ENCODE data around the gene ADGRG2.

ADGRG2 gene

GRCh38 chrX:19121898-19122640, at the start of gene ADGRG2:
Gene ADGRG2, minus strand, starts transcription at chrX:19122468. Its CDS starts 53,634 bp downstream, at chrX:19068834.
- peak; percentile 60 for DNase-seq

DNA sequence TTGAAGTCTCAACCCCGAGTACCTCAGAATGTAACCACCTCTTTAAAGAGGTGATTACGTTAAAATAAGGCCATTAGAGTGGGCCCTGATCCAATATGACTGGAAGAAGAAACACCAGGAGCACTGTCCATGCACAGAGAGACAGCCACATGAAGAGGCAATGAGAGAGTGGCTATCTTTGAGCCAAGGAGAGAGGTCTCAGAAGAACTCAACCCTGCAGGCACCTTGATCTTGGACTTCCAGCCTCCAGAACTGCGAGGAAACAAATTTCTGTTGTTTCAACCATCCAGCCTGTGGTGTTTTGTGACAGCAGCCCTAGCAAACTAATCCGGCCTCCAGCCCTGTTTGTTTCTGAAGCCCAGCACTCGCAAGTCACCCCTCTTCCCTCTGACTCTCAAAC, 46.3 kb upstream of the ADGRG2 start:
- no peak for DNase-seq

DNA sequence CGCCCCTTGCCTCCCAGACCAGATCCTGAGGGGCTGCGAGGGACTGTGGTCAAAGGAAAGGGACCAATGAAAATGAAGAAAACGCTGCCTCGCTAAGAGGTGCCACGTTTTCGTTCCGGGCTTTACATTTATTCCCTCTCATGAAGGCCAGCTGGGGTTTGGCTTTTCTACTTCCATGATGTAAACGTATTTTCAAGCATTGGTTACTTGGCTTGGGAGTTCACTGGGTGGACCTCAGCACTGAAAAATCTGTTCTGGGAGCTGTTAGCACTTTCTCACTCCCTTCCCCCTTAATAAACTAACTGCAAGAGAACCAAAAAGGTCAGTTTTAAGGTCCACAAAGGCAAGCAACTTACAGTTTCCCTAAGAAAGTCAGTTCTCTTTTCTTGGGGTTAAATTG, 40.6 kb upstream of the ADGRG2 start:
- DNase-seq: no peak

DNA sequence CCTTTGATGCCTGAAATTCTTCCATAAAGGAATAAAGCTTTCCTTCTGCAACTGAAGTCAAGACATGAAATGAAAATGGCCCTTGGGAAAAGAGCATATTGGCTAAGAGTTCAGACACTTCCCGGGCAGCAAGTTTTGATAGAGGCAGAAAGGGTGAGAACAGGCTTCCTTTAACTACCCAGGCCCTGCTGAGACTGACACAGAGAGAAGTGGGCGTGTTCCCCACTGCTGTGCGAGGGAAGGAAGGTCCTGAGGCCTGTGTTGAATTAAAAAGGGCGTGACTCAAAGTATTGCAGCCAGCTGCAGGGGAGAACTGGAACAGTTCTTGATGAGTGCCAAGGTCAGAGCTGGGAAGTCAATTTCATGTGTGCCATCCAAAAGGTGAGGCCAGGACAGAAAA, 33.9 kb upstream of the ADGRG2 start:
- DNase-seq: no peak

- no peak for DNase-seq
Measured at GRCh38 chrX:19152762-19153161, 30.5 kb upstream of the ADGRG2 start.

- no peak for DNase-seq
Measured at GRCh38 chrX:19137067-19137466, 14.8 kb upstream of the ADGRG2 start.

GRCh38 chrX:19133784-19134183, 11.5 kb upstream of the ADGRG2 start:
- no peak for DNase-seq

DNA sequence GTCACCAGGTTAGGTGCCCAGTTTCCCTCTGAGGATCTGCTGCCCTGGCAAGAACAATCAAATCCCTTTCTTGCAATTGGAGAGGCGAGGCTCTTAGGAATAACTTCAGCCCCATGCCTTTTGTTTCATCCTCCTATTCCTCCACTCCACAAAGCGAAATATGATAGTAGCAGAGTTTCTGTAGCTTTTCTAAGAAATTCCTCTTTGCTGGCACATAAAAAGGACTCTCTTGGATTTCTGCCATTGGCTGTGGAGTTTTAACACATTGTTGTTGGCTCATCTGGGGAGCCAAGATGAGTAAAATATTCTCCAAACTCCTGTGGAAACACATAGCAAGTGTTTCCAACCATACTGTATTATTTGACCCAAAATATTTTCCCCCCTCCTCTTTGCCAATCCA, 11.0 kb upstream of the ADGRG2 start:
- no peak for DNase-seq

DNA sequence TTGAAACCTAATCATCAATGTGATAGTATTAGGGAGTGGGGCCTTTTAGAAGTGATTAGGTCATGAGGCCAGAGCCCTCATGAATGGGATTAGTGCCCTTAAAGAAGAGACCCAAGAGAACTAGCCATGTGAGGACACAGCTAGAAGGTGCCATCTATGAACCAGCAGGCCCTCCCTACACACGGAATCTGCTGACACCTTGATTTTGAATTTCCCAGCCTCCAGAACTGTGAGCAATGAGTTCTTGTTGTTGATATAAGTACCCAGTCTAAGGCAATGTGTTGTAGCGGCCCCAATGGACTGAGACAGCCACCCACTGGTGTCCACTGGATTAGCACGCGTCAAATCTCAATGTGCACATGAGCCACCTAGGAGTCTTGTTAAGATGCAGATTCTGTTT, 8.4 kb upstream of the ADGRG2 start:
- DNase-seq: no peak

DNA sequence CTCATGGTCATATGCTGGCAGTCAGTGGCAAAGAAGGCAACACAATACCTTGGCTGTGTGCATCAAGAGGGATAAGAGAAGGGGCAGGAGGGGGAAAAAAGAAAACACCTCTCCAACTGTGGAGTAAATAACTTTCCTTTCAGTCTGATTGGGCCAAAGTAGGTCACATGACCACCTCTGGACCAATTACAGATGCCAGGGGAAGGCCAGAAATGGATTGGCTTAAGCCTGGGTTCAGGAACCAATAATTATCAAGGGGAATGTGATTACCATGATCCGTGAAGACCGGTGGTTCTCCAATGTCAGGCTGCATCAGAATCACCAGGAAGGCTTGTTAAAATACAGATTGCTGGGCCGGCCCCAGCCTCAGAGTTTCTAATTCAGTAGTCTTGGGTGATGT, 7.4 kb upstream of the ADGRG2 start:
- no peak for DNase-seq

GRCh38 chrX:19127649-19128168, 5.4 kb upstream of the ADGRG2 start:
- DNase-seq: no peak

DNA sequence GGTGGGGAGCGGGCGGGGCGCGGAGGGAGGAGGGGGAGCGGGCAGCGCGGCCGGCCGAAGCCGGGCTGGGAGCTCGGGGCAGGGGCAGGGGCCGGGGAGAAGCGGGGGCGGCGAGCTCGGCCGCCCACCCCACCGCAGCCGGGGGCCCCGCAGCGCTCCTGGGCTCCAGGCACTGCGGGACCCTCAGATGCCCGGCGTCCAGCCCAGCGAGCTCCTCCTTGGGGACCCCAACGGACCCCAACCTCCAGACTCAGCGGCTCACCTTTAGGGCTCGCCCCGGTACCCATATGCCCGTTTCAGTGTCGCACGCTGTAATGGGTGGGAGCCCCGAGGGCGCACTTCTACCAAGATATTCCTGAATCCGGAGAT, 357 bp upstream of the ADGRG2 start:
- DNase-seq: peak; percentile 12

GRCh38 chrX:19121466-19121865, 802 bp downstream of the ADGRG2 start:
- DNase-seq: peak; percentile 18

- DNase-seq: no peak
Measured at GRCh38 chrX:19110642-19111041, 11.6 kb downstream of the ADGRG2 start.

DNA sequence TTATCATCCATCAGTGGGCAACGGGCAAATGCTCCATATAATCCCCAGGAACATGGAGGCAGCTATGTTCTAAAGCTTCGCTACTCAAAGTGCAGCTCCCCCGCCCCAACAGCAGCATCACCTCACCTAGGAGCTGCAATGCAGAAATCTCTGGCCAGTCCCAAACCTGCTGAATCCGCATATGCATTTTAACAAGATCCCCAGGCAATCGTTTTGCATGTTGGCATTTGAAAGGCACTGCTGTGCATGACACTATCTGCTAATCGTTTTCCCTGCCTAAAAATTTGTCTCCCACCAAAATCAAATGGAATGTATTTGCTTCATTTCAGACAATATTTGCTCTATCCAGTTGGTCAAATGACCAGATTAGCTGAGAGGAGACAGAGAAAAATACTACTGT, 15.2 kb downstream of the ADGRG2 start:
- DNase-seq: no peak

- DNase-seq: no peak
Measured at GRCh38 chrX:19100586-19100985, 21.7 kb downstream of the ADGRG2 start.

GRCh38 chrX:19097553-19098283, 24.6 kb downstream of the ADGRG2 start:
- DNase-seq: no peak

GRCh38 chrX:19096586-19096985, 25.7 kb downstream of the ADGRG2 start:
- DNase-seq: no peak

- no peak for DNase-seq
Measured at GRCh38 chrX:19094654-19095053, 27.6 kb downstream of the ADGRG2 start.

- no peak for DNase-seq
Measured at GRCh38 chrX:19091596-19091995, 30.7 kb downstream of the ADGRG2 start.

DNA sequence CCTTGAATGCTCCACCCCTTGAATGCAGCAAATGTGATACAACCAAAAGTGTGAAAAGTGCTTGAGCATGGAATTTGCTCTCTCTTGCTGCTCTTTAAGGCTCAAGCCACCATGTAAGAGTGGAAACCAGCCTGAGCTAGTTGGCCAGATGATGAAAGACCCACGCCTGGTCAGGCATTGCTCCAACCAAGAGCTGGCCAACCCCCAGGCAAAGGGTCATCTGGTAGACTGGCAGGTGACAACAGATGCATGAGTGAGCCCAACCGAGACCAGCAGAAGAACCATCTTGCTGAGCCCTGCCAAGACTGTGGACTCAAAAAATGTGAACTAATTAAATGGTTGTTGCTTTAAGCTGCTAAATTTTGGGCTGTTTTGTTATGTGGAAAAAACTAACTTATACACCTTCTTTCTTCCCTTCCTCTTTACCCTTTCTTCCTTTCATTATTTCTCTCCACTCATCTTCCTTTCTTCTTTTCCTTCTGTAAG, 32.7 kb downstream of the ADGRG2 start:
- no peak for DNase-seq

DNA sequence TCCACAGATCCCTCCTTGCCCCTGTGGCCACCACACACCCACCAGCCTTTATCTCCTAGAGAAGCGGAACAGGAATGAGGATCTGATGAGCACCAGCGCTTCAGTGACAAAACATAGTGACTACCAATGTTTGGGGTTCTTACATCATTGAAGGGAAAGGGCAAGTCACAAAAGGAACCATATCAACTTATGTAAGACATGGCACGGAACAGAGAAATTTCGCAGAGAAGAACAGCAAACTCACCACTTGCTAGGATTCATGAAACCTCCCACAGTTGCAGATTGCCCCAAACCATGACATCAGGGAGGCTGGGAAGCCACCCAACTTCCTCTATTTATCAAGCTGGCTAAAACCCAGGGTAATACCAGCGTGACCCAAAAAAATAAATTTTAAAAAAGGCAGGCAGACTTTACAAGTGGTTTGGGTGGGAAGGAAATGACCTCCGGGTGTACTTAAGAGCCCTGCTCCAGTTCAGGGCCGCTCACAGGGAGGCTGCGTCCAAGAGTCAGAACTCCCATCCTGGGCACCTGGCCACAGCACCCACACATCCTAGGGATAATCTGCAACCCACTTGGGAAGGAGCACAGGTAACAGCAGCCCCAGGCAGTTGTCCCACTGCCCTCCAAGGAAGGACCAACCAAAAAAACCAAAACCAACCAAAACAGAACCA, 36.0 kb downstream of the ADGRG2 start:
- DNase-seq: no peak

DNA sequence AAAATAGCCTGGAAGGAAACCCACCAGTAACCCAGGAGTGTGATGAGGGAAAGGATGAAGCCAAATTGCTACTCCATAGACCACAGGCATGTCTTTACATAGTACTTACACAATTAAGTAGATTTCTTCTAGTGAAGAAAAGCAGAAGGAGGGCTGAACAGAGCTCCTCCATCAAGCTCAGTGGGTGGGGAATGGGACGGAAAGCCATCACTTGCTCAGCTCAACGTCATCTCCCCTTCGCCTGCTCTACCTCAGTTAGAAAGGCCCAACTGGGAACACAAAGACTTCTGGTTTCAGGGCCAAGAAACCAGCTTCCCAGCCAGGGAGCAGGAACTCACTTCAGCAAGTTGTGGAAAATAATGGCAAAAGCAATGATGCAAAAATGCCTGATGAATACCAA, 36.6 kb downstream of the ADGRG2 start:
- no peak for DNase-seq

- no peak for DNase-seq
Measured at GRCh38 chrX:19075754-19076153, 46.5 kb downstream of the ADGRG2 start.
